HUDEP-2 (cell line): ENCODE measurements around the gene WDR87.
"Not testable (repeated sequence)": the region's sequence is repeated elsewhere in the genome, so short reads cannot be mapped to it uniquely, and the experiment has no call there.

Experiments
- DNase-seq, 76 experiments: peaks; one replicate each; lab custom pipeline; 2025; ENCODE audit not compliant: unreplicated experiment in 76 of 76; lab: John Stamatoyannopoulos, UW

WDR87 gene

GRCh38 chr19:37893845-37894575 is 12.4 kb downstream of the WDR87 start:
- peak in 1 of 76 experiments; percentile 7 for DNase-seq

GRCh38 chr19:37886571-37886970 is 19.8 kb downstream of the WDR87 start:
- no peak for DNase-seq

GRCh38 chr19:37885392-37885791 is 21.0 kb downstream of the WDR87 start:
- DNase-seq = no peak

- DNase-seq = no peak
These were observed 29.2 kb downstream of the WDR87 start for GRCh38 chr19:37877147-37877546.

- DNase-seq = no peak
These were observed 30.4 kb downstream of the WDR87 start for GRCh38 chr19:37876032-37876431.

GRCh38 chr19:37874784-37875183 is 31.6 kb downstream of the WDR87 start:
- no peak for DNase-seq

- DNase-seq = no peak
These were observed 34.0 kb downstream of the WDR87 start for GRCh38 chr19:37872383-37872782.

GRCh38 chr19:37869766-37870340 is 36.5 kb downstream of the WDR87 start:
- DNase-seq = no peak

GRCh38 chr19:37867831-37868230 is 38.6 kb downstream of the WDR87 start:
- DNase-seq = no peak

- not testable (repeated sequence) for DNase-seq
These were observed 40.5 kb downstream of the WDR87 start for GRCh38 chr19:37865930-37866329.

GRCh38 chr19:37864501-37864900 is 41.9 kb downstream of the WDR87 start:
- DNase-seq = no peak

GRCh38 chr19:37855098-37855497 is 51.3 kb downstream of the WDR87 start:
- peak in 1 of 76 experiments; percentile 4 for DNase-seq

- DNase-seq = no peak
These were observed 60.5 kb downstream of the WDR87 start for GRCh38 chr19:37845932-37846331.
